ENCODE data around the gene VGF.
"Not testable (repeated sequence)": the region's sequence is repeated elsewhere in the genome, so short reads cannot be mapped to it uniquely, and the experiment has no call there.

The VGF gene

GRCh38 chr7:101153969-101154692 is 11.2 kb downstream of the VGF start, which contains the start of gene AP1S1:
Gene AP1S1, plus strand, starts transcription at chr7:101154476. Its CDS starts 39 bp downstream, at chr7:101154515.
- peak within 1 kb of the TSS; percentile 74 for H3K4me3 ChIP-seq (ENCODE audit: low read length)
- DNase-seq (ENCODE audit: low read depth, low spot score) = peak; percentile 96

GRCh38 chr7:101151908-101152651 is 13.3 kb downstream of the VGF start:
- DNase-seq (ENCODE audit: low read depth, low spot score) = no peak
- H3K4me3 ChIP-seq (ENCODE audit: low read length) = no peak overlapping the region

GRCh38 chr7:101140746-101141382 is 24.5 kb downstream of the VGF start:
- H3K4me3 ChIP-seq (ENCODE audit: low read length) = no peak overlapping the region

GRCh38 chr7:101140339-101140699 is 25.1 kb downstream of the VGF start:
- H3K4me3 ChIP-seq (ENCODE audit: low read length) = no peak overlapping the region
- DNase-seq (ENCODE audit: low read depth, low spot score) = no peak

More at GRCh38 chr7:101140746-101141382, 24.5 kb downstream of the VGF start:
- peak; percentile 17 for DNase-seq (ENCODE audit: low read depth, low spot score)

GRCh38 chr7:101138213-101138870 is 27.0 kb downstream of the VGF start:
- DNase-seq (ENCODE audit: low read depth, low spot score) = peak; percentile 38
- H3K4me3 ChIP-seq (ENCODE audit: low read length) = no peak overlapping the region

GRCh38 chr7:101137651-101138212 is 27.6 kb downstream of the VGF start:
- no peak for DNase-seq (ENCODE audit: low read depth, low spot score)
- no peak overlapping the region for H3K4me3 ChIP-seq (ENCODE audit: low read length)

- no peak for DNase-seq (ENCODE audit: low read depth, low spot score)
- no peak overlapping the region for H3K4me3 ChIP-seq (ENCODE audit: low read length)
These were observed 30.9 kb downstream of the VGF start for GRCh38 chr7:101134399-101134980.

- H3K4me3 ChIP-seq (ENCODE audit: low read length) = no peak overlapping the region
- DNase-seq (ENCODE audit: low read depth, low spot score) = no peak
These were observed 31.6 kb downstream of the VGF start for GRCh38 chr7:101133621-101134398.

- not testable (repeated sequence) for DNase-seq (ENCODE audit: low read depth, low spot score)
These were observed 32.5 kb downstream of the VGF start for GRCh38 chr7:101132626-101133600.

GRCh38 chr7:101129603-101130117 is 35.7 kb downstream of the VGF start:
- no peak for DNase-seq (ENCODE audit: low read depth, low spot score)
- no peak overlapping the region for H3K4me3 ChIP-seq (ENCODE audit: low read length)

More at GRCh38 chr7:101132626-101133600, 32.5 kb downstream of the VGF start:
- not testable (repeated sequence) for H3K4me3 ChIP-seq (ENCODE audit: low read length)

GRCh38 chr7:101128040-101128834 is 37.1 kb downstream of the VGF start:
- no peak overlapping the region for H3K4me3 ChIP-seq (ENCODE audit: low read length)
- peak; percentile 32 for DNase-seq (ENCODE audit: low read depth, low spot score)

- peak overlapping the region; percentile 41 for H3K4me3 ChIP-seq (ENCODE audit: low read length)
- no peak for DNase-seq (ENCODE audit: low read depth, low spot score)
These were observed 37.8 kb downstream of the VGF start for GRCh38 chr7:101127460-101128039.

- DNase-seq (ENCODE audit: low read depth, low spot score) = peak; percentile 86
- peak within 1 kb of the TSS; percentile 41 for H3K4me3 ChIP-seq (ENCODE audit: low read length)
These were observed 38.5 kb downstream of the VGF start, which contains the start of gene SERPINE1 for GRCh38 chr7:101126651-101127459. Gene SERPINE1, plus strand, starts transcription at chr7:101127104. Its CDS starts 1,290 bp downstream, at chr7:101128394.

GRCh38 chr7:101125989-101126650 is 39.2 kb downstream of the VGF start:
- H3K4me3 ChIP-seq (ENCODE audit: low read length) = no peak overlapping the region
- no peak for DNase-seq (ENCODE audit: low read depth, low spot score)

Measured in Jurkat, Clone E6-1 (cell line).